GM06990 (cell line): ENCODE measurements around the gene TULP4.
"Not testable (repeated sequence)": the region's sequence is repeated elsewhere in the genome, so short reads cannot be mapped to it uniquely, and the experiment has no call there.

ENCODE experiments used
- DNase-seq: peaks from one replicate; pipeline ENCODE4 v3.0.0-alpha.2; 2011; ENCODE audit not compliant: insufficient read length; ENCODE audit errors: extremely low read depth
- H3K27me3 ChIP-seq: replicated peaks from 2 replicates; pipeline ENCODE4 v1.6.0; 2011; ENCODE audit warnings: low read length; ENCODE audit not compliant: control insufficient read depth, insufficient read depth
- H3K36me3 ChIP-seq: 2 replicates; pipeline ENCODE4 v1.5.1; 2011; ENCODE audit warnings: low read length; ENCODE audit not compliant: control insufficient read depth, insufficient read depth
- H3K4me3 ChIP-seq: replicated peaks from 2 replicates; pipeline ENCODE4 v1.5.1; 2011; ENCODE audit warnings: low read depth, mild to moderate bottlenecking, control low read depth, low read length
- TF ChIP-seq, protein P1 (sequence below): IDR thresholded peaks from 2 replicates; pipeline ENCODE4 v1.5.1; 2011; ENCODE audit warnings: low read length, control low read depth, mild to moderate bottlenecking, inconsistent platforms; ENCODE audit not compliant: insufficient read depth, poor library complexity, severe bottlenecking

The TULP4 gene

DNA sequence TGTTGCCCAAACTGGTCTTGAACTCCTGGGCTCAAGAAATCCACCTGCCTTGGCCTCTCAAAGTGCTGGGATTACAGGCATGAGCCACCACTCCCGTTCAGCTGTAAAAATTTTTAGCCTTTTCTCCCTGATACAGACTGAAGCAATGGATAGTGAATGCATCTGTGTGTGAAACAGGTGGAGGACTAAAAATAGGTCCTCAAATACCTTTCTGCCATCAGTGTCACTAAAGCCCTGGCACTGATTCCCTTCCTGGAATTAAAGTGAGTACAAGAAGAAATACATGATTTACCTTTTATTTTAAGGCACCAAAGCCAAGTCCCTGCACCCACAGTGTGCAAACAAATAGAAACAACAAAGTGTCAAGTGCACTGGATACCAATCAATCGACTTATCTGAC lies 25.1 kb downstream of the TULP4 start:
- no peaks in the 10 kb centered on the region; the same call in 1 of the 2 replicates for H3K36me3 ChIP-seq
- H3K27me3 ChIP-seq = no peaks in the 10 kb centered on the region
- TF ChIP-seq, protein P1, sequence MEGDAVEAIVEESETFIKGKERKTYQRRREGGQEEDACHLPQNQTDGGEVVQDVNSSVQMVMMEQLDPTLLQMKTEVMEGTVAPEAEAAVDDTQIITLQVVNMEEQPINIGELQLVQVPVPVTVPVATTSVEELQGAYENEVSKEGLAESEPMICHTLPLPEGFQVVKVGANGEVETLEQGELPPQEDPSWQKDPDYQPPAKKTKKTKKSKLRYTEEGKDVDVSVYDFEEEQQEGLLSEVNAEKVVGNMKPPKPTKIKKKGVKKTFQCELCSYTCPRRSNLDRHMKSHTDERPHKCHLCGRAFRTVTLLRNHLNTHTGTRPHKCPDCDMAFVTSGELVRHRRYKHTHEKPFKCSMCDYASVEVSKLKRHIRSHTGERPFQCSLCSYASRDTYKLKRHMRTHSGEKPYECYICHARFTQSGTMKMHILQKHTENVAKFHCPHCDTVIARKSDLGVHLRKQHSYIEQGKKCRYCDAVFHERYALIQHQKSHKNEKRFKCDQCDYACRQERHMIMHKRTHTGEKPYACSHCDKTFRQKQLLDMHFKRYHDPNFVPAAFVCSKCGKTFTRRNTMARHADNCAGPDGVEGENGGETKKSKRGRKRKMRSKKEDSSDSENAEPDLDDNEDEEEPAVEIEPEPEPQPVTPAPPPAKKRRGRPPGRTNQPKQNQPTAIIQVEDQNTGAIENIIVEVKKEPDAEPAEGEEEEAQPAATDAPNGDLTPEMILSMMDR = no peak
- no peak overlapping the region for H3K4me3 ChIP-seq
- no peak for DNase-seq

DNA sequence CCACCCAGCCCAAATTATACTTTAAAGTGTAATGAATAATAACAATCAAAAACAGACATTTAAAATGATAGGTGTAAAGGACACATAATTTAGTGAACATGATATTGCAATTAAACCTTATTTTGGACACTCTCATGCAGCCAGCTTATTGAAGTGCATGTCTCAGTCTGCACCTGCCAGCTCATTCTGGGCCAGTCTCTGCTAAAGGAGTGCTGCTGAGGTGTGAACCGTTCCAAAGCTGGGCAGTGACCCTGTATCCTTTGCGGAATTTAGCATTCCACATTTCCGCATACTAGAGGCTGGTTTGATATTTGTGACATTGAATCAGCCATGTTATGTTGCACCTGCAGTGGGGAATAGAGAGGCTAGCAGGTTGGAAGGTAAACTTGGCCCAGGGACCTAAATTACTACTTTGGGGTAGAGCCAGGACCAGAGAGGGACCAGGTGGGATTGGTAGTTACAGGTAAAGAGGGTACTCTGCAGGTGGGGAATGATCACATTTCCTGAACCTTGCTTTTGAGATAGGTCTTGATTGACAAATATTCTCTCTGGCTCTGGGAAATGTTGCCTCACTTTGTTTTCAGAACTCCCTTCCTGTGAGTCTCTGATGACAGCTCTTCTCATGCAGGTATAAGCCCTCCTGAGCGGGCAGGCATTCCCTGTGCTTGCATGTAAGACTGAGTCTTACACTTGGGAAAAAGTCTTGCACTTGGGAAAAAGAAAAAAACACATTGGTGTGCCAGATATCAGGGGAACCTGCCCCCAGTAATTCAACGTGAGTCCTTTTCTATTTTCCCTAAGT lies 26.2 kb downstream of the TULP4 start:
- no peak for DNase-seq
- Histone ChIP-seq H3K4me3 (no peak overlapping the region), H3K36me3 (no peaks in the 10 kb centered on the region; the same call in 1 of the 2 replicates), H3K27me3 (no peaks in the 10 kb centered on the region)
- TF ChIP-seq, protein P1 = no peak

DNA sequence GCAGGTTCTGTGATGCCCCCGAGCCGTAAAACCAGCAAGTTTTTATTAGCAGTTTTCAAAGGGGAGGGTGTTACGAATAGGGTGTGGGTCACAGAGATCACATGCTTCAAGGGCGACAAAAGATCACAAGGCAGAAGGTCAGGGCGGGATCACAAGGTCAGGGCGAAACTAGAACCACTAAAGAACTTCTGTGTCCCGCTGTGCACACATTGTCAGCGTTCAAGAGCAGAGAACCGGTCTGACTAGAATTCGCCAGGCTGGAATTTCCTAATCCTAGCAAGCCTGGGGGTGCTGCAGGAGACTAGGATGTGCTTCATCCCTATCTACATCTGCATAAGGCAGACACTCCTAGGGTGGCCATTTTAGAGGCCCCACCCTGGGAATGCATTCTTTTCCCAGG lies 26.9 kb downstream of the TULP4 start:
- not testable (repeated sequence) for DNase-seq, H3K27me3 ChIP-seq, H3K4me3 ChIP-seq, H3K36me3 ChIP-seq

DNA sequence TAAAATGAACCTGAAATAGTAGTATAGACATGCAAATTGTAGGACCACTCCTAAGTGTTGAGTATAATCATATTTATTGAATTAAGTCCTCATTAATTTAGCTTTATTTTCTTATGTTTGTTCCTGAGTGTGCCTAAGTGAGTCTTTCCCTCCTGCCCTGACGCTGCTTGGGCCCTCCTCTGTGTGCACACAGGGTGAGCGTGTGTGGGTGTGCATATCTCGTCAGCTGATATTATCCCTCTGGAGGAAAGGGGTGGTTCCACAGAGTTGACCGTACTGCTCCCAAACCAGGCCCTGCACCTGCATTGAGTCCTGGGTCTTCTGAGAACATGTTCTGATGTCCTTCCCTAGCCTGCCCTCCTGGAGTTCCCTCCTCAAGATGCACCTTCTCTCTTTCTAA lies 28.0 kb downstream of the TULP4 start:
- no peak overlapping the region for H3K4me3 ChIP-seq

DNA sequence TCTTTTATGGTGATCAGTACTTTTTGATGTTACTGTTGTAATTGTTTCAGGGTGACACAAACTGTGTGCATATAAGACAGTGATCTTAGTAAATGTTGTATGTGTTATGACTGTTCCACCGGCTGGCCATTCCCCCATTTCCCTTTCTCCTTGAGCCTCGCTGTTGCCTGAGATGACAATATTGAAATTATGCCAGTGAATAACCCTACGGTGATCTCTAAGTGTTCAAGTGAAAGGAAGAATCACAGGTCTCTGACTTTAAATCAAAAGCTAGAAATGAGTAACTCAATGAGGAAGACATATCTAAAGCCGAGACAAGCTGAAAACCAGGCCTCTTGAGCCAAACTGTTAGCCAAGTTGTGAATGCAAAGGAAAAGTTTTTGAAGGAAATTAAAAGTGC lies 32.3 kb downstream of the TULP4 start:
- peak; percentile 26 for DNase-seq
- Histone ChIP-seq H3K36me3 (no peaks in the 10 kb centered on the region; the same call in 1 of the 2 replicates), H3K4me3 (no peak overlapping the region), H3K27me3 (no peaks in the 10 kb centered on the region)
- TF ChIP-seq, protein P1 = no peak

More for the DNA sequence above, 28.0 kb downstream of the TULP4 start:
- Histone ChIP-seq H3K27me3 (no peaks in the 10 kb centered on the region), H3K36me3 (no peaks in the 10 kb centered on the region; the same call in 1 of the 2 replicates)
- no peak for DNase-seq
- TF ChIP-seq, protein P1 = no peak

DNA sequence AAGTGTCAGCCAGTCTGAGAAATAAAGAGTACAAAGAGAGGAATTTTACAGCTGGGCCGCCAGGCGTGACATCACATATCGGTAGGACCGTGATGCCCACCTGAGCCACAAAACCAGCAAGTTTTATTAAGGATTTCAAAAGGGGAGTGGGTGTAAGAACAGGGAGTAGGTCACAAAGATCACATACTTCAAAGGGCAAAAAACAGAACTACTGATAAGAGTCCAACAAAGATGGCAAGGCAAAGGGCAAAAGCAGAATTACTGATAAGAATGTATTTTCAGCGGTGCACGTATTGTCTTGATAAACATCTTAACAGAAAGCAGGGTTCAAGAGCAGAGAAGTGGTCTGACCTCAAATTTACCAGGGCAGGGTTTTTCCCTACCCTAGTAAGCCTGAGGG lies 33.2 kb downstream of the TULP4 start:
- DNase-seq, H3K36me3 ChIP-seq, H3K27me3 ChIP-seq, H3K4me3 ChIP-seq: not testable (repeated sequence)
